Prostate gland (tissue), 2 donors: ENCODE data around the gene LRSAM1. TPM values are rescaled to one million over a fixed set of nuclear protein-coding genes. Genes with fewer than 3 reads are reported as not detected.
A peak's percentile ranks its signal among the peaks of the same experiment; 100 is the strongest.

Experiments
- DNase-seq: peaks from one replicate; pipeline ENCODE4 v3.0.0-alpha.2; 2019; ENCODE audit warnings: low spot score
- H3K27ac ChIP-seq, 2 donors: fragments of 200-600 bp; sonication (generic); 2 replicates each; pipeline ENCODE4 v1.5.1; 2017 to 2019
- H3K27me3 ChIP-seq: fragments of 200-600 bp; sonication (generic); replicated peaks from 2 replicates; pipeline ENCODE4 v1.5.1; 2019; ENCODE audit not compliant: insufficient read depth
- H3K36me3 ChIP-seq, 2 donors: fragments of 200-600 bp; sonication (generic); 1 replicate in 1 of 2; 2 replicates in 1 of 2; pipeline versions ENCODE4 v1.5.1 to v1.8.1; 2017 to 2019
- H3K4me1 ChIP-seq: fragments of 200-600 bp; sonication (generic); replicated peaks from 2 replicates; pipeline ENCODE4 v1.5.1; 2019
- H3K4me3 ChIP-seq, 2 donors: fragments of 200-600 bp; sonication (generic); 2 replicates each; pipeline ENCODE4 v1.5.1; 2017 to 2019
- H3K9me3 ChIP-seq: fragments of 200-600 bp; sonication (generic); 2 replicates; pipeline ENCODE4 v1.5.1; 2017
- POLR2A ChIP-seq: fragments of 450-650 bp; IDR thresholded peaks from one replicate; pipeline ENCODE4 v1.6.1; 2016; ENCODE audit warnings: antibody characterized with exemption, mild to moderate bottlenecking
- POLR2AphosphoS5 ChIP-seq: sonication (generic); formaldehyde crosslinking; IDR thresholded peaks from one replicate; pipeline ENCODE4 v1.6.1; 2017; ENCODE audit warnings: antibody characterized with exemption
- WGBS: methylation state at CpG from one replicate; pipeline ENCODE4 v1.1.5; 2018; 5-methylcytosine and 5-hydroxymethylcytosine counted together
- intact Hi-C: fragments of 100-400 bp; cut with DNase I; formaldehyde crosslinking; loops from one replicate; pipeline ENCODE4 v1.14.2; 2022
- total RNA-seq, 2 donors: library from RNA; depleted of rRNA; stranded (reverse); fragments of >200 nt; gene quantifications; one replicate each; pipeline ENCODE4 v1.1.0, GENCODE V29; 2016
- TF ChIP-seq, protein P1 (sequence below), 4 experiments: fragments of 200-600 bp in 2 of 4; fragments of 450-650 bp in 2 of 4; sonication (generic) in 2 of 4; IDR thresholded peaks; 1 replicate in 3 of 4; 2 replicates in 1 of 4; pipeline ENCODE4 v1.5.1; 2016 to 2019; ENCODE audit warnings: antibody characterized with exemption in 4 of 4, mild to moderate bottlenecking in 2 of 4, moderate library complexity in 2 of 4

The LRSAM1 gene
- total RNA-seq, 2 donors from 2014 or later = 14.8 to 30.5 TPM

DNA sequence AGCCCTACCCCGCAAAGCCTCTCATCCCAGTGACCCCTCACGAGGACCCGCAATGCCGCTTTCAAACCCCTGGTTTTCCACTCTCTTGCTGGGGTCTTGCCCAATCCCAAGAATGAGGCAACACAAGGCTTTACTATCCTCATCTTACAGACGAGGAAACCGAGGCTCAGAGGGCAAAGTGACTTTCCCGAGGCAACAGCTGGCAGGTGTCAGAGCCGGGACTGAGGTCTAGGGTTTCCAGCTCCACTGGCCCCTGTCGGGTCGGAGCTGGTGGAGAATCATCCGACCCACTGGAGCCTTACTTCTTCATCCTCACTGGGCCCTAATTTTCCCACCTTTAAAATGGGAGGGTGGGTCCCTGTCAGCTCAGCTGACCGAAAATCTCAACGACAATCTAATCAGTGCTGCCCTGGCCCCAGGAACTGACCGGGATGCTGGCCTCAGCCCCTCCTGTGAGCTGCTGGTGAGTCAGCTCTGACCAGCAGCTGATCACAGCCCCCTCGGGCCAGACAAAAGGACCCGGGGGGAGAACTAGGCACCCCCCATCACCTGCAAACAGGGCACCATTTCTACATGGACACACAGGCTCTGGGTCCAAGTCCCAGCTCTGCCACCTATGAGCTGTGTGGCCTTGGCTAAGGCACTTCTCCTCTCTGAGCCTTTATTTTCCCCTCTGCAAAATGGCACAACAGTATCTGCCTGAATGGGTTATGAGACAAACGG is 88.1 kb downstream of the LRSAM1 start:
- TF ChIP-seq POLR2AphosphoS5 (no peak), POLR2A (no peak)
- TF ChIP-seq, protein P1, sequence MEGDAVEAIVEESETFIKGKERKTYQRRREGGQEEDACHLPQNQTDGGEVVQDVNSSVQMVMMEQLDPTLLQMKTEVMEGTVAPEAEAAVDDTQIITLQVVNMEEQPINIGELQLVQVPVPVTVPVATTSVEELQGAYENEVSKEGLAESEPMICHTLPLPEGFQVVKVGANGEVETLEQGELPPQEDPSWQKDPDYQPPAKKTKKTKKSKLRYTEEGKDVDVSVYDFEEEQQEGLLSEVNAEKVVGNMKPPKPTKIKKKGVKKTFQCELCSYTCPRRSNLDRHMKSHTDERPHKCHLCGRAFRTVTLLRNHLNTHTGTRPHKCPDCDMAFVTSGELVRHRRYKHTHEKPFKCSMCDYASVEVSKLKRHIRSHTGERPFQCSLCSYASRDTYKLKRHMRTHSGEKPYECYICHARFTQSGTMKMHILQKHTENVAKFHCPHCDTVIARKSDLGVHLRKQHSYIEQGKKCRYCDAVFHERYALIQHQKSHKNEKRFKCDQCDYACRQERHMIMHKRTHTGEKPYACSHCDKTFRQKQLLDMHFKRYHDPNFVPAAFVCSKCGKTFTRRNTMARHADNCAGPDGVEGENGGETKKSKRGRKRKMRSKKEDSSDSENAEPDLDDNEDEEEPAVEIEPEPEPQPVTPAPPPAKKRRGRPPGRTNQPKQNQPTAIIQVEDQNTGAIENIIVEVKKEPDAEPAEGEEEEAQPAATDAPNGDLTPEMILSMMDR (IDR thresholded peaks at IDR 0.05) = no peak
- H3K36me3 ChIP-seq = no peaks in the 10 kb centered on the region
- WGBS = 71% methylated on average over 17 of the region's 17 CpGs
- peaks cover 78% of the 10 kb centered on the region for H3K4me1 ChIP-seq
- H3K9me3 ChIP-seq = no peaks in the 10 kb centered on the region
- intact Hi-C loops = loop anchor here (2.0 kb wide), 1 partner anchor 35 kb away; no protein-coding TSS in a partner anchor
- DNase-seq = no peak
- H3K27ac ChIP-seq = peak overlapping the region; percentile 96 to 98
- no peak overlapping the region for H3K4me3 ChIP-seq
- H3K27me3 ChIP-seq = no peaks in the 10 kb centered on the region

DNA sequence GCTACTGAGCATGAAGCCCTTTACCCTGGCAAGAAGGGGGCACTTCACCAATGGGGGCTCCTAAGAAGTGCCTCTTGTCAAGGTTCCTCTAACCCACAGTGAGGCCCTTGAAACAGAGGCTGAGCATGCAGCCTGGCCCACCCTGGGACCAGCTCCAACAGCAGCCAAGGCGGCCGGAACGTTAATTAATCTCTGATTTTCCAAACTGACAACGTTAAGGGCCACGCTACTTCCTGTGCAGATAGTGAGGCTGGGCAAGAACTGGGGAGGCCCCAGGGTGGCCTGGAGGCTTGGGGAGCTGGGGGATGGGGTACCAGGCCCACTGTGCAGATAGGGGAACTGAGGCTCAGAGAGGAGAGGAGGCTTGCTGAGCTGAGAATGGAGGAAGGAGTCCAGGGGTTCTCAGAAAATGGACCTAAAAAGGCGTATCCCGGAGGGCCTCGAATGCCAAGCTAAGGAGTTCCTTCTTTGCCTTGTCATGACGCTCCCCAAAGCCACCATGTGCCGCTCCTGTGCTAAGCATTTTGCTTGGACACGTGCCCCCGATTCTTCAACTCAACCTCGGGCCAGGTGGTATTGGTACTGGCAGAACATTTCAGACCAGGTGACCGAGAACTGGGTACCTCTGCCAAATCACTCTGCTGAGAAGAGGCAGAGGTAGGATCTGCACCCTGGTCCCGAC is 88.8 kb downstream of the LRSAM1 start:
- Histone ChIP-seq H3K4me1 (peaks cover 84% of the 10 kb centered on the region), H3K27me3 (no peaks in the 10 kb centered on the region), H3K9me3 (no peaks in the 10 kb centered on the region), H3K27ac (peak overlapping the region; percentile 96 to 98), H3K4me3 (no peak overlapping the region), H3K36me3 (no peaks in the 10 kb centered on the region)
- TF ChIP-seq, protein P1 (IDR thresholded peaks at IDR 0.05) = no peak
- peak; percentile 84 for TF ChIP-seq POLR2AphosphoS5
- TF ChIP-seq POLR2A = no peak
- peak; percentile 91 for DNase-seq
- 48% methylated on average over 15 of the region's 15 CpGs for WGBS
- intact Hi-C loops = loop anchor here (2.0 kb wide), 1 partner anchor 35 kb away; no protein-coding TSS in a partner anchor

DNA sequence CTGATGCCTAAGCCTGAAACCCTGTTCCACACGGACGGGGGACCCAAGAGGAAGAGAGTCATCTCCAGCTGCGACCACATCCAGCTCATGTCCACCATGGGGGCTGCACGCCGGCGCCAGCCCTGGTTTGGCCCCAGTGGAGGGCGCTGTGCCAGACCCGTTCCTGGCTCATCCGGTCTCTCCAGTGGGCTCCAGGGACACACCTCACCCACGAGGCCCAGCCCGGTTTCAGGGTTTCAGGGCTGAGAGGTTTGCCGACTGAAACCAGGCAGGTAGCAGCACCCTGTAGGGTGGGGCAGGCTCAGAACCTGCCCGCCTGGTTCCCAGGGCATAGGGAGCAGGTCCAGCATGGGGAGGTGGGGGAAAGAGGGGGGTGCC is 89.3 kb downstream of the LRSAM1 start:
- TF ChIP-seq POLR2AphosphoS5 (peak; percentile 60), POLR2A (no peak)
- TF ChIP-seq, protein P1 (IDR thresholded peaks at IDR 0.05) = peak in 2 of 4 experiments; percentile 43
- Histone ChIP-seq H3K4me3 (no peak overlapping the region), H3K27ac (peak overlapping the region; percentile 96 to 98), H3K36me3 (no peaks in the 10 kb centered on the region), H3K4me1 (peaks cover 84% of the 10 kb centered on the region), H3K27me3 (no peaks in the 10 kb centered on the region), H3K9me3 (no peaks in the 10 kb centered on the region)
- DNase-seq = peak; percentile 86
- intact Hi-C loops = no loop called here
- WGBS = 40% methylated on average over 13 of the region's 13 CpGs

DNA sequence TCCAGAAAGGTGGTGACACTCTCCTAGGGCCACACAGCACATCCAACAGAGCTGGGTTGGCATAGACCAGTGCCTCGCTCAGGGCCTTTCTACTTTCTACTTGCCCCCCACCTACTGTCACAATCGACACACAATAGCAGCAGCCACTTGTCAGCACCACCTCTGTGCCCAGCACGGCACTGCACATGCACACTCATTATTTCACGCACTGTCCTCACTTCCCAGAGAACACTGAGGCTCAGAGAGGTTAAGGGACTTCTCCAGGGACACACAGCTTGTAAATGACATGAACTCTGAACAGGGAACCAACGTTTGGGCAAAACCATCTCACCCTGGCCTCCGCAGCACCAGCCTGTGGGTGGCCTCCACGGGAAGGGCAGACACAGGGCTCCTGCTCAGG is 89.9 kb downstream of the LRSAM1 start:
- H3K27ac ChIP-seq = peak overlapping the region; percentile 96 to 98
- WGBS = 82% methylated on average over 7 of the region's 7 CpGs
- no peaks in the 10 kb centered on the region for H3K36me3 ChIP-seq
- H3K4me3 ChIP-seq = no peak overlapping the region
- no peak for DNase-seq
- no peaks in the 10 kb centered on the region for H3K27me3 ChIP-seq
- intact Hi-C loops = no loop called here
- peaks cover 84% of the 10 kb centered on the region for H3K4me1 ChIP-seq
- no peaks in the 10 kb centered on the region for H3K9me3 ChIP-seq
- TF ChIP-seq POLR2A = no peak
- no peak for TF ChIP-seq POLR2AphosphoS5
- TF ChIP-seq, protein P1 (IDR thresholded peaks at IDR 0.05) = no peak

DNA sequence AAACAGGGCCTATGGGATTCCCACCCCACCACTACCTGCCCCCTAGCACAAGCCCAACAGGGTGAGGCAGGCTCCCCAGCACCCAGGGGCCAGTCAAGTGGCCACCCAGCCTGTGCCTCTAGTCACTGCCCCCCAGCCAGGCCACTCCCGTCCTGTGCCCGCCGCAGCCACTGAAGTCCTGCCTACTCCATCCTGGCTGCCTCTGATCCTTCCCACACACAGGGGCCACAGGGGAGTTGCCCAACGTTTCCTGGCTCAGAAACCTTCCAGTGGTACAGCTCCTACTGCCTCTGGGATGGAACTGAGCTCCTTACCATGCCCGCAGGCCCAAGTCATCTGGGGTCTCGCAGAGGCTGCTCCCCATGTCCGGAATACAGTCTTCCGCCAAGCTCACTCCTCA is 90.6 kb downstream of the LRSAM1 start:
- intact Hi-C loops = no loop called here
- 69% methylated on average over 8 of the region's 8 CpGs for WGBS
- Histone ChIP-seq H3K4me1 (peaks cover 80% of the 10 kb centered on the region), H3K36me3 (no peaks in the 10 kb centered on the region), H3K9me3 (no peaks in the 10 kb centered on the region), H3K4me3 (no peak overlapping the region), H3K27ac (peak overlapping the region; percentile 96 to 98), H3K27me3 (no peaks in the 10 kb centered on the region)
- TF ChIP-seq POLR2A (no peak), POLR2AphosphoS5 (no peak)
- TF ChIP-seq, protein P1 (IDR thresholded peaks at IDR 0.05) = no peak
- no peak for DNase-seq
